GM21723 (cell line): ENCODE results near the gene SYNE4.

Experiments used
- ATAC-seq: cut with Tn5 transposase; IDR thresholded peaks from one replicate; pipeline ENCODE4 v1.9.1; 2021; ENCODE audit warnings: mild to moderate bottlenecking, moderate library complexity; ENCODE audit not compliant: unreplicated experiment

The SYNE4 gene

DNA sequence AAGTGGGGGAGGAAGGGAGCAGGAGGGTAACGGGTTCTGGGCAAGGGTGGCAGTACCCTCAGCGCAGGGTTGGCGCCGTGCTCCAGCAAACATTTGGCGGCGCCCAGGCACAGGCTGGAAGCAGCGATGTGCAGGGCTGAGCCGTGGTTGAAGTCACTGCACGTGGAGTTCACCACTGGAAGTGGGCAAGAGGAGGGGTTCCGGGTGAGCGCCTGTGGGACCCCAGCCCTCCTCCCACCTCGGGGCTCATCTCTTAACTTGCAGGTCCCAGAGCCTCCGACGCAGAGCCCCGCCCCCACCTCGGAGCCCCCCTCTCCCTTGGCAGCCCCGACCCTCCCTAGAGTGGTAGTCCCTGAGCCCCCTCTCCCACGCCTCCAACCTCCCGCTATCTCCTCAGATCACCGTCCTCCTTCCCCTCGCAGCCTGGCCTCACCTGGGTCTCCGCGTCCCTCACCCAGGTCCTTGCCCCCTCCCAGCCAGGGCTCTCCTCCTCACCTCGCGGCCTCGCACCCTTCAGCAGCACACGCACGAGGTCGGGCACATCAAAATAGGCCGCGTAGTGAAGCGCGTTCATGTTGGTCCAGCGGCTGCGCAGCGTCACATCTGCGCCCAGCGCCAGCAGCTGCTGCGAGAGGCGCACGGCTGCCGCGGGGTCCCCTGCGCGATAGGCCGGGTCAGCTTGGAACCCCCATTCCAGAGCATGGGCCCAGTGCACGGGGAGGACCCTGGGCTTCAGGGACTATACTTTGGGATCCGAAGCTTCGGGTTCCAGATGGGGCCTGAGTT is 17.7 kb upstream of the SYNE4 start:
- ATAC-seq, result no peak

DNA sequence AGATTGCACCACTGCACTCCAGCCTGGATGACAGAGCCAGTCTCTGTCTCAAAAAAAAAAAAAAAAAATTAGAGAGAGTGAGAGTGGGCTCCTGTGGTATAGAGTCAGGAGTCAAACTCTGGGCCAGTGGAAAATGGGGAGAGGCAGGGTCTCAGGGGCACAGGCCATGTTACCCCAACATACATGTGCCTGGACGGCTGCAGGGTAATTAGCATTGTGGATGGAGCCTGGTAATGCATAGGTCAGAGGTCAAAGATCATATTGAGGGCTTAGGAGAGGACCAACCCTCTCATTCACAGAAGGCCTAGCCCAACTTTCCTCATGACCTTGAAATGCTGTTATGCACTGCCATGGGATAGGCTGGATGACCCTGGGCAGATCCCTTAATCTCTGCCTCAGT is 16.9 kb upstream of the SYNE4 start:
- no peak for ATAC-seq

DNA sequence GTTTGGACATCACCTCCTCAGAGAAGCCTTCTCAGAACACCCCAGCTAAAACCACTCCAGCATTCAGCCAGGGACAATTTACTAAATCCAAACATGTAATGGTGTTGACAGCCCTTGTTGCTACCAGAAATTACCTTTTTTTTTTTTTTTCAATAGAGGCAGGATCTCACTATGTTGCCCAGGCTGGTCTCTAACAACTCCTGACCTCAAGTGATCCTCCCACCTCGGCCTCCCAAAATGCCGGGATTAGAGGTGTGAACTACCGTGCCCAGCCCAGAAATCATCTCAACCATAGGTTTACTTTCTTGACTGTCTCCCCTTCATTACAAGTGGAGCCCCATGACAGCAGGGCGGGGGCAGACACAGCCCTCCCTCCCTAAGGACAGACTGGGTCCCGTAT is 14.8 kb upstream of the SYNE4 start:
- ATAC-seq, result no peak

DNA sequence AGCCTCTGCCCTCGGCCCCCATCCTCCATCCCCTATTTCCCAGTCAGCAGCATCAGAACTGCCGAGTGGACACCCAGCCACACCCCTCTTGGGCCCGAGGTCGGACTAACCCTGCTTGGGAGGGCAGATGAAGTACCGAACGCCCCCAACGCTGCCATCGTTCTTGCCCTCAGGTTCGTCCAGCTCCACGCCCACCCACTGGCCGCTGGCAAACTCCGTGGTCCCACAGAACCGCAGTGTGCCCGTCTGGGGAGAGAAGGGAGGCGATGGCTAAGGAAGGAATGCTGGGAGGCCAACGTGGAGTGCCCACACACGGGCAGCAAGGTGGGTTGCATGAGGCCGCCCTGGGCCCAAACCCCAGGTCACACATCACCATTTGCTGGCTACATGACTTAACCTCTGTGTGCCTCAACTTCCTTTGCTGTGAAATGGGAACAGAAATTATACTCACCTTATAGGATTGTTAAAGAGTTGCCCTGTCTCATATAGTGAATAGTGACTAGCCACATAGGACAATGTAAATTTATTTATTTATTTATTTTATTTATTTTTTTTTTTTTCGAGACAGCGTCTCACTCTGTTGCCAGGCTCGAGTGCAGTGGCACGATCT is 10.6 kb upstream of the SYNE4 start:
- no peak for ATAC-seq

DNA sequence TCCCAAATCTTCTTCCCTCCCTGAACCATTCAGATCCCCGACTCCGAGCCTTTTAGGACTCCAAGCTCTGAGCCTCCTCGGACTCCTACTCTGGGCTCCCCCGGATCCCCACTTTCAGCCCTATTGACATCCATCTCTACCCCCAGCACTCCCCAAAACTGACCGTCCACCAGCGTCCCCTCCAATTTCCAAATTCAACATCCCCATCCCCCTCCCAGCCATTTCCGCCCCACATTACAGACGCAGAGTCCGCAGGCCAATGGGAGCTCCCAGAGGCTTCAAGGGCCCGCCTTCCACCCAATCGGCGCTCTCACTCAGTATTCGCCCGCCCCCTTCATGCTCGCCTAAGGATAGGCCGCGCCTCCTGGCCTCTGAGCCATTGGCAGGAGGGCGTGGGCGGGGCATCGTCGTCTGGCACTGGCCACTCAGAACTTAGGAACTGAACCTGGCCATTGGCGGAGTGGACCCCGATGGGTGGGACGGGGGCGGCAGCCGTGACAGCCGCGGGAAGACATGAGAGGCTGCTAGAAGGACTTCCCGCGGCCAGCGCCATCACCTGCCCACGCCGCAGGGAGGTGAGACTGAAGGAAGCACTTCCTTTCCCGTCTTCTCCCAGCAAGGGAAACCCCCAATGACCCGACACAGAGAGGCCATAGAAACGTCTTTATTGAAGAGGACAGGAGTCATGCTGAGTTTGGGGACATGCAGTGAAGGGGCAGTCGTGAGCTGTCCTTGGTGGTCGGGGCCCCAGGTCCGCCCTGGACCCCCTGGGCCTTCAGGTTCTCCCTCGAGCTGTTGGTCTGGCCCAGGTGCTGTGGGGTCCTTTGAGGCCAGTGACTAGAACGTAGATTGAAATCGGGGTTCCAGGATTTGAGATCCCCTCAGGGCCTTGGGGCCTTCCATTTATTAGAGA is 5.7 kb upstream of the SYNE4 start, which contains the start of gene ALKBH6:
Gene ALKBH6 (minus strand): TSS at position 202 of the 913 bp plus-strand sequence. CDS start 816 bp downstream, outside the sequence.
- ATAC-seq, result peak; percentile 94

DNA sequence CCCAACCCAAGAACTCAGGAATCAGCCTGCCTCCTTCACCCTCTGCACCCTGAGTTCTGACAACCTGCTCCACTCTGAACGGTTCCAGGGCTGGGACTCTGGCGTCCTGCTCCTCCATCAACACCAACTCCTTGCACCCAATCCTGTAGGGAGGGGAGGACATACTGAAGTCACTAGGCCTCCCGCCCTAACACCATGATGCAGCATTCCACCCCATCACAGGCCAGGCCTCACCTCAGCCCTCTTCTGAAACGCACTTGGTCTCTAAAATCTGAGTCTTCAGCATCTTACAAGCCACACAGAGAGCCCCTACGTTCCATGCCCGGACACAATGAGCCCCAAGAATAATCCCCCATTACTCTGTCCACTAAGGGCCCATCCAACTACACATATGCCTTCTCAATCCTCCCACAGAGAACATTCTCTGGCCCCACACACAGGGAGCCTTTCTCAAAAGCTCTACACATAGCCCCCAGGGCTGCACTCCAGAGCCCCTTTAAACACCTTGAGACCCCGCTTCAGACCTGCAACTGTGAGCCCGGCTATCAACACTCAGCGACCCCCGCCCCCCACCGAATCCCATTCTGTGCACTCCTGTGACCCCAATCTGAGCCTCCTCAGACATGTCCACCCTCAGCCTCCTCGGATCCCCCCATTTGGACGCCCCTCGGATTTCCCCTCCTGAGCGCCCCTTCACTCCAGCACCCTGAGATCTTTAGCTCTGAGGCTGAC is 4.8 kb upstream of the SYNE4 start:
- no peak for ATAC-seq

DNA sequence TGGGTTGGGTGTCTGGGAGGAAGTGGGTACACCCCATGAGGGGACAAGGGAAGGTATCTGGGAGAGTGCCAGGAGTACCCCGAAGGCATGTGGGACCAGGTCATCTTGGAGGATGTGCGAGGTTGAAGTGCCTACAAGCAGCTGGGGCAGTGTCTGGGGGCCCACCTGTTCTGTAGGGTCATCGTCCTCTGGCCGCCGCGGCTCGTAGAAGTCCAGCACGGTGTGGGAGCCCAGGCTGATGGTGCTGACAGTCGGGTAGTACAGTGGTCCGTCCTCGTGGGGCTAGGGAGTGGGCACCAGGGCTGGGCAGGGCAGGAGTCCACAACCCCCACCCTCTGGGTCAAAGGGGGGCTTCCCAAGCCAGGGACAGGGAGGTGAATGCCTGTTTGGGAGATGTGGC is 1.8 kb upstream of the SYNE4 start:
- ATAC-seq, result no peak

DNA sequence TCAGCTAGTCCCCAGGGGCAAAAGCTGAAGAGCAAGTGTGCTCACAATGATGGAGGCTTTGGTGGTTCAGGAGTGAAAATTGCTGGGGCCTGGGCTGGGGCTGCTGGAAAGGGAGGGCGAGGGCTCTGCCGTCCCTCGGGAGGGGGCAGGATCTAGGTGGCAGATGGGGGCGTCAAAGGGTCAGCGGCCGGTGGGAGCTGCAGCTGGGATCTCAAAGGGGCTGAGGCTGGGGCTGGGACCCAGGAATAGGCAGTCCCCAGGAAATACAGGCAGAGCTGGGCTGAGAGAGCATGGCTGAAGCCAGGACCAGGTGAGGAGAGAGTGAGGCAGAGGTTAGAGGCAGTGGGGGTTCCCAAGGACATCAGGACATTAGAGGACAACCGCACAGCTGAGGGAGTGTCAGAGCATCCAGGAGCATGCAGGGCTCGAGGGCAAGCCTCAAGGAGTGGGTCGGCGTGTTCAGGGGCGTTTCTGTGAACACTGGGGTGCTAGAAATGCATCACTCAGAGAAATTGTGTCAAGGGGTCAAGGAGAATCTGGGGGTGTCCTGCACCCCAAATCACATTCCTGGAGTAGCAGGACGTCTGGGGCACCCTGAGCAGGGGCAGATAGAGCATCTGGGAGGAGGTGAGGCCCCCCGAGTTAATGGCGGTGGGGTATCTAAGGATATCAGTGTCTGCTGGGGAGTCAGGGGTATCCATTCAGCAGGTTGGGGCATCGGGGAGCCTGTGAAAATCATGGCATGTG is 1.2 kb upstream of the SYNE4 start:
- ATAC-seq, result no peak

DNA sequence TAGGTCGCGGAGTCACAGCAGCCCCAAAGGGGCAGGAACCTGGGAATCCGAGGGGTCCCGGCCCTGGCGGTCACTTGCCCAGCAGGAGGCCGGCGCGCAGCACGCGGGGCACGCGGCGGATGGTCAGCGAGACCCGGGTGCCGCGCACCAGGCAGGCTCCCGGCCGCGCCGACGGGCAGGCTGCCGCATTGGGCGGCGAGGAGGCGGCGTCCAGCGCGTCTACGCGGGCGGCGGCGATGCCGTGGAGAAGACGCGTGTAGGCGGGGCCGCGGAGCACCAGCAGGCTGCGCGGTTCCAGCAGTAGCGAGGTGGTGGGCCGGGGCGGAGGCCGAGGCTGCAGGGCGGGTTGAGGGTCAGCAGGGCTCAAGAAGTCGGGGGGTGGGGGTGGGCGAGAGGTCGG is 607 bp upstream of the SYNE4 start:
- ATAC-seq, result no peak

DNA sequence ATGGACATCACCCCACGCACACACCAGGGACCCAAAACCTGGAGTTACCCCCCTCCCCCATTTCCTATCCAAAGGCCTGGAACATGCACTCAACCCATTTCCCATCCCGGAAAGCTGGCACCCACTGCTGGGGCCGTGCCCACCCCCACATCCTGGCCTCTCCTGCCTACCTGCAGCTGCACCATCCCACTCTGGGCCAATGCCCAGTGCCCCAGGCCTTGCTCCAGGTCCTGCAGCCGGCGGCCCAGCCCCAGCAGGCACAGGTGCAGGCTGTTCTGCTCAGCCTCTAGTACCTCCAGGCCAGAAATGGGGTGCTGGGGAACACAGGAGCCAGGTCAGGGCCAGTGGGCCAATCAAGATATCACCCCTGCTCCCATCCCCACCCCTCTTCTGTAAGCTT is 1.7 kb downstream of the SYNE4 start:
- no peak for ATAC-seq

DNA sequence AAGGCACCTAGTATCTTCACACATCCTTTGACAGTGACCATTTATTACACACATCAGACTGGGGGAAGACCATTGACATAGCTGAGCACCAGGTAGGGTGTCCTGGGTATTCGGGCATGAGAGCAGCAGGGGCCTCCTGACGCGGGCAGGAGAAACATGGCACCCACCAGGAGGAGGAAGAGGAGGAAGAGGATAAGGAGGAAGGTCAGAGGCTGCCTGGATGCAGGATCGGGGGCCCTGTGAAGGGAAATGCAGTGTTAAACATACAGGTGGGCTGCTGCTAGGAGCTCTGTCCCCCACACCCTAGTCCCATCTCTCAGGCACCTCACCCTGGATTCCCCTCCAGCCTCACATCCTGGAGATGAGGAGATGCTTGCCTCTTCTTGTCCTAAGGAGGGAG is 5.3 kb downstream of the SYNE4 start:
- no peak for ATAC-seq

DNA sequence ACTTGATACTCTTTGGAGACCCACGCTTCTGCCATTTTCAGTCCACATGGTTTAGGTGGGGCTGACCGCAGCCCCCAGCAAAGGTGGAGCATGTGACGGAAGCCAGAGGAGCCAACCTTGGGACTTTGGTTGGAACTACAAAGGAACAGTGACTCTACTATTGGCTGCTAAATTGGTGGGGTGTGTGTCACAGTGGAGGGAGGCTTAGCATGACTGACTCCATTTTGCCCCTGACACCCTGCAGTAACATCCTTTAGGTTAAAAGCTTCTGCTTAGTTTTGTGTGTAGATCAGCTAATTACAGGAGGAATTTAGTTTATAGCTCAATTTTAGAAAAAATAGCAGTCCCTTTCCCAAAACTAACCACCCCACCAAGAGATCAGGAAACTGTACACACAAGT is 7.0 kb downstream of the SYNE4 start:
- no peak for ATAC-seq

DNA sequence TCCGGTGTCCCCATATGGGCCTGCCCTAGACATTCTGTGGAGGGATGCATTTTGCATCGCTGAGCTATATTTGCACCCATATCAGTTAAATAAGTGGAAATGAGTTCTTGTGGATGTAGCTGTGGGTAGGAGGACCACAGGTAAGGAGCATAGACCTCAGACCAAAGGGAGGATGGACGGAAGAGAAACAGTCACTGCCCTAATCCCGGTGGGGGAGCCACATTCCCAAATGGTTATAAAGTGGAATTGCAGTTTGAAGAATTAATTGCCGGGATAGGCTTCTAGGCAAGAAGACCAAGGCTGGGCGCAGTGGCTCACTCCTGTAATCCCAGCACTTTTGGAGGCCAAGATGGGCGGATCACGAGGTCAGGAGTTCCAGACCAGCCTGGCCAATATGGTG is 11.8 kb downstream of the SYNE4 start:
- ATAC-seq, result no peak

DNA sequence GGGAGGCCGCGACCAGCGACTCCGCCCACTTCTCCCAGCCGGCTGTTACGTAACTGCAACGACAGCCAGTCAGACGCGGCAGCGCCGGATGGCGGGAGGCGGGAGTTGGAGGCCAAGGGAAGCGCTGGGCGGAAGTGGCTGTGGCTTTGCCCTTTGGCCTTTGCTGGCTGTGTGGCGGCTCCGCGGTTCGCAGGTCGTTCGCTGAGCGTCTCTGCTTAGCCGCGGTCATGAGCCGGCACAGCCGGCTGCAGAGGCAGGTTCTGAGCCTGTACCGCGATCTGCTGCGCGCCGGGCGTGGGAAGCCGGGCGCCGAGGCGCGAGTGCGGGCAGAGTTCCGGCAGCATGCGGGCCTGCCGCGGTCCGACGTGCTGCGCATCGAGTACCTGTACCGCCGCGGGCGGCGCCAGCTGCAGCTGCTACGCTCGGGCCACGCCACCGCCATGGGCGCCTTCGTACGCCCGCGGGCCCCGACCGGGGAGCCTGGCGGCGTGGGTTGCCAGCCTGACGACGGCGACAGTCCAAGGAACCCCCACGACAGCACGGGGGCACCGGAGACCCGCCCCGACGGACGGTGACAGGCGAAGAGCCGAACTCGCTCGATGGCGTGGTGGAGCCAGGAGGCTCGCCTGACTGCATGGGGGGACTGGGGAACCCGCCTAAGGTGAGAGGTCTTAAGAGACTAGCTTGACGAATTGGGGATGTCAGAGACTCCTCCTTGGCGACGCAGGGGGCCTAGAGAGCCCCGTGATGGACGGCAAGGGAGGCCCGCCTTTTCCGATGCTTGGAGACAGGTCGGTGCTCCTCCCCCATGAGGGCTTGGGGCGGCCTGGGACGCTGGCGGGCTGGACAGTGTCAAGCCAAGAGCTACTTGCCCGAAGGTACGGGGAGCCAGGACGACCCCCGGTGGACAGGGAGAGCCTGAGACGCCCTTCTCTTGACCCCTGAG is 13.3 kb downstream of the SYNE4 start, which contains the start of gene SDHAF1:
Gene SDHAF1 (plus strand): TSS at position 141 of the 946 bp plus-strand sequence. CDS start 87 bp downstream, at position 228.
- ATAC-seq, result peak; percentile 73

DNA sequence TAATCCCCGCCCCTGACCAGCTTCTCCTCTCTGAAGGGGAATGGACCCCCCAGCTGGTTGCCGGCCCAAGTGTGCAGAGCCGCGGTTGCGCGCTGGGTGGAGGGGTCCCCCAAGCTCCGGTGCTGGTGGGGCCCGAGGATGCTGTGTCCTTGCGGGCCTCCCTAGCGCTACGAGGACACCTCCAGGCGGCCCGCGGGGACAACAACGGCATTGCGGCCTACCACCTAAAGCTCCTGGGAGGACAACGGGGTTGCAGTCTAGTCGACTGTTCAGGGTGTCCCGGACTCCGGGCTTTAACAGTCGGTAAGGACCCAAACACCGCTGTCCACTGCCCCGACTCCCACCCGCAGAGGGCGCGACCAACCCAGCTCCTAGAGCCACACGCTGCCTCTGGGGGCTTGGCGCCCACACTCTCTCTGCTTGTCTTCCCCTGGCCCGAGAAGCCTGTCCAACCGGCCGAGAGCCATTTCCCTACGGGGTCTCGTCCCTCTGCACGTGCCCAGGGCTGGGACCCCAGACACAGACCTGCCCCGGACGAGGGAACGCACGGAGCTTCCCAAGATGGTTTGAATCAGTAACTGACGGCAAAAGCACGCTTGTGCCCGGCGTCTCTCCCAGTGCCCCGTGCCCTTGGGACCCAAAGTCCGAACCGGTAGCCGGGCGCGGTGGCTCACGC is 14.6 kb downstream of the SYNE4 start:
- ATAC-seq, result no peak

DNA sequence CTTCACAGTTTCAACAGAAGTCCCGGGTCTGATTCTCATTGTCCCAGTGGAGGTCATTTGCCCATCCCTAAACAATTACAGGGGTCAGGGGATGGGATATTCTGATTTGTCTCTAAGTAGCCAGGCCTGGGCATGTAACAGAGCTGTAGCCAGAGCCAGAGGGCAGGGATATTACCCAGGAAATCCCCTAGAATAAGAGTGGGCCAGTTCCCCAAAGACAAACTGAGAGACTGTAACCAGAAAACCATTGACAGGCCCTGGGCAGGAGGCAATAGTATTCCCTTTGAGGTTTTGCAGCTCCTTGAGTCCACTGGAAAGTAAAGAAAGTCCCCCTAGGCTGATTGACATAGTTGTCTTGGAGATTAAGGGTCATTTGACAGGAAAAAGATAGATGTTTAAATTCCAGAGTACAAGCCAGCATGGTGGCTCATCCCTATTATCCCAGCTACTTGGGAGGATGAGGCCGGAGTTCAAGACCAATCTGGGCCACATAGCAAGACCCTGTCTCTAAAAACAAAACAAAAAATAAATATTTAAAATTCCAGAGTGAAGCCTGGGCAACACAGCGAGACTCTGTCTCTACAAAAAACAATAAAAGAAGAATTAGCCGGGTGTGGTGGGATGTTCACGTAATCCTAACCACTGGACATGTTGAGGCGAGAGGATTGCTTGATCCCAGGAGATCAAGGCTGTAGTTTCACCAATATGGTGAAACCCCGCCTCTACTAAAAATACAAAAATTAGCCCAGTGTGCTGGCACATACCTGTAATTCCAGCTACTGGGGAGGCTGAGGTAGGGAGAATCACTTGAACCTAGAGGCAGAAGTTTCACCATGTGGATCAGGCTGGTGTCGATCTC is 15.5 kb downstream of the SYNE4 start:
- ATAC-seq, result no peak

DNA sequence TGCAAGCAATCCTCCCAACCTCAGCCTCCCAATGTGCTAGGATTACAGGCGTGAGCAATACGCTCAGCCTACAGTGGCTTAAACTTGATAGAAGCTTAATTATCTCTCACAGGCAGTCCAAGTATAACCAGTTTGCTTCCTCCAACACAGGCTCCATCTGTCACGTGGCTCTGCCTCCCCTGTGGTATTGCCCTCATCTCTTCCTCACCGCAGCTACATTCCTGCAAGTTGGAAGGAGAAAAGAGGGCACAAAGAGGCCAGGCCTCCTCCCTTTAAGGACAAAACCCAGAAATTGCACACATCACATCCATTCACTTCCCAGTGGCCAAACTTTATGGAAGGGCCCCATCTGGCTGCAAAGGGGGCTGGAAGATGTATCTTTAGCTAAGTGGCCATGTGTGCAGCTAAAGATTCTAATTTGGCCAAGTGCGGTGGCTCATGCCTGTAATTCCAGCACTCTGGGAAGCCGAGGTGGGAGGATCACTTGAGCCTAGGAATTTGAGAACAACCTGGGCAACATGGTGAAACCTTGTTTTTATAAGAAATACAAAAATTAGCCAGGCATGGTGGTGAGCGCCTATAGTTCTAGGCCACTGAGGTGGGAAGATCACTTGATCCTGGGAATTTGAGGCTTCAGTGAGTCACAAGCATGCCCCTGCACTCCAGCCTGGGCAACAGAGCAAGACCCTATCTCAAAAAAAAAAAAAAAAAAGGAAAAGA is 16.7 kb downstream of the SYNE4 start:
- no peak for ATAC-seq
